PFSK-1 (cell line): Measurements from ENCODE around the gene SLC50A1.

Source experiments
- FOXP2 ChIP-seq: optimal IDR thresholded peaks from 2 replicates; pipeline ENCODE3; 2011; ENCODE audit warnings: borderline replicate concordance, control low read depth, inconsistent platforms; ENCODE audit not compliant: insufficient read depth; ENCODE audit errors: extremely low read length, extremely low read depth
- POLR2AphosphoS5 ChIP-seq: IDR thresholded peaks from 2 replicates; pipeline ENCODE4 v1.6.1; 2012; ENCODE audit warnings: low read depth, mild to moderate bottlenecking, control low read depth, low read length, moderate library complexity
- SIN3A ChIP-seq: IDR thresholded peaks from 2 replicates; pipeline ENCODE4 v1.6.1; 2012; ENCODE audit warnings: mild to moderate bottlenecking, low read length, moderate library complexity, borderline replicate concordance; ENCODE audit not compliant: insufficient read depth
- TAF1 ChIP-seq: IDR thresholded peaks from 2 replicates; pipeline ENCODE4 v1.6.1; 2012; ENCODE audit warnings: low read length, control low read depth, borderline replicate concordance; ENCODE audit not compliant: insufficient read depth
- TF ChIP-seq, protein P1 (sequence below), 2 experiments: IDR thresholded peaks; 2 replicates each; pipeline versions ENCODE4 v1.6.1 to v1.8.0; 2011 to 2012; ENCODE audit warnings: low read depth in 2 of 2, low read length in 2 of 2, control low read depth in 1 of 2, inconsistent platforms in 1 of 2, mild to moderate bottlenecking in 1 of 2, moderate library complexity in 1 of 2; ENCODE audit not compliant: insufficient read depth in 1 of 2

DNA sequence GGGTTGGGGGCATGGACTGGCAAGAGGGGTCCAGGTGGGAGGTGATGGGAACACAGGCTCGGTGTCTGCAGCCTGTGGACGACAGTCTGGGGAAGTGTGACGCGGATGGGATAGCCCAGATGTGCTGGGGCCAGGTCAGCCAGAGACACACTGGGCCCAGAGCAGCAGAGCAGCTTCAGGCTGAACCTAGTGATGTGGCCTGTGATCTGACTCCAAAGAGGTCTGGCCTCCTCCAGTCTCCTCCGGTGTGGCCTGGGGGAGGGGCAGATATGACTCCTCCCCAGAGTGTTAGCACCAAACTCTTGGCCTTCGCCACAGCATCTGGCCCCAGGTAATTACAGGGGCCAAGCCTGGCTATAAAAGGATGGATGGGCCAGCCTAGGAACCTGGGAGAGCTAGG is 43.5 kb upstream of the SLC50A1 start:
- TF ChIP-seq POLR2AphosphoS5 (no peak), TAF1 (no peak), FOXP2 (no peak), SIN3A (no peak)
- TF ChIP-seq, protein P1, sequence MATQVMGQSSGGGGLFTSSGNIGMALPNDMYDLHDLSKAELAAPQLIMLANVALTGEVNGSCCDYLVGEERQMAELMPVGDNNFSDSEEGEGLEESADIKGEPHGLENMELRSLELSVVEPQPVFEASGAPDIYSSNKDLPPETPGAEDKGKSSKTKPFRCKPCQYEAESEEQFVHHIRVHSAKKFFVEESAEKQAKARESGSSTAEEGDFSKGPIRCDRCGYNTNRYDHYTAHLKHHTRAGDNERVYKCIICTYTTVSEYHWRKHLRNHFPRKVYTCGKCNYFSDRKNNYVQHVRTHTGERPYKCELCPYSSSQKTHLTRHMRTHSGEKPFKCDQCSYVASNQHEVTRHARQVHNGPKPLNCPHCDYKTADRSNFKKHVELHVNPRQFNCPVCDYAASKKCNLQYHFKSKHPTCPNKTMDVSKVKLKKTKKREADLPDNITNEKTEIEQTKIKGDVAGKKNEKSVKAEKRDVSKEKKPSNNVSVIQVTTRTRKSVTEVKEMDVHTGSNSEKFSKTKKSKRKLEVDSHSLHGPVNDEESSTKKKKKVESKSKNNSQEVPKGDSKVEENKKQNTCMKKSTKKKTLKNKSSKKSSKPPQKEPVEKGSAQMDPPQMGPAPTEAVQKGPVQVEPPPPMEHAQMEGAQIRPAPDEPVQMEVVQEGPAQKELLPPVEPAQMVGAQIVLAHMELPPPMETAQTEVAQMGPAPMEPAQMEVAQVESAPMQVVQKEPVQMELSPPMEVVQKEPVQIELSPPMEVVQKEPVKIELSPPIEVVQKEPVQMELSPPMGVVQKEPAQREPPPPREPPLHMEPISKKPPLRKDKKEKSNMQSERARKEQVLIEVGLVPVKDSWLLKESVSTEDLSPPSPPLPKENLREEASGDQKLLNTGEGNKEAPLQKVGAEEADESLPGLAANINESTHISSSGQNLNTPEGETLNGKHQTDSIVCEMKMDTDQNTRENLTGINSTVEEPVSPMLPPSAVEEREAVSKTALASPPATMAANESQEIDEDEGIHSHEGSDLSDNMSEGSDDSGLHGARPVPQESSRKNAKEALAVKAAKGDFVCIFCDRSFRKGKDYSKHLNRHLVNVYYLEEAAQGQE (IDR thresholded peaks at IDR 0.05; ENCODE audit: insufficient read depth in 1 of 2, low read depth in 2 of 2, low read length in 2 of 2), result no peak
